Stimulated activated CD8-positive, alpha-beta memory T cell treated with anti-CD3 and anti-CD28 coated beads, Interleukin-15, amount 100 ng/mL, for 4 hours (primary cell): ENCODE results near the gene ILF3.

ENCODE experiments used
- DNase-seq, 2 donors: peaks; one replicate each; pipeline ENCODE4 v3.0.0-alpha.2; 2020; ENCODE audit warnings: low read depth in 2 of 2

ILF3 gene

GRCh38 chr19:10695401-10696398 lies 41.6 kb downstream of the ILF3 start:
- peak; percentile 67 to 69 for DNase-seq

- peak in 1 of 2 donors; percentile 54 for DNase-seq
These were observed 45.6 kb downstream of the ILF3 start for GRCh38 chr19:10699650-10700335.

- DNase-seq: no peak
These were observed 47.9 kb downstream of the ILF3 start for GRCh38 chr19:10701955-10702525.

GRCh38 chr19:10706990-10707389 lies 52.8 kb downstream of the ILF3 start:
- no peak for DNase-seq

GRCh38 chr19:10707440-10707839 lies 53.3 kb downstream of the ILF3 start:
- no peak for DNase-seq

- no peak for DNase-seq
These were observed 54.1 kb downstream of the ILF3 start for GRCh38 chr19:10708291-10708690.

GRCh38 chr19:10712045-10712444 lies 57.9 kb downstream of the ILF3 start:
- no peak for DNase-seq

GRCh38 chr19:10712754-10713153 lies 58.6 kb downstream of the ILF3 start:
- no peak for DNase-seq

GRCh38 chr19:10713317-10713716 lies 59.2 kb downstream of the ILF3 start:
- no peak for DNase-seq

- DNase-seq: no peak
These were observed 62.9 kb downstream of the ILF3 start for GRCh38 chr19:10717054-10717355.

- peak; percentile 92 to 93 for DNase-seq
These were observed 63.4 kb downstream of the ILF3 start, which contains the start of gene DNM2 for GRCh38 chr19:10717356-10718204. TSS of gene DNM2 (plus strand) at chr19:10718079. CDS start at chr19:10718243, 164 bp downstream.

- DNase-seq: peak in 1 of 2 donors; percentile 33
These were observed 64.4 kb downstream of the ILF3 start for GRCh38 chr19:10718205-10719196.

GRCh38 chr19:10719466-10719961 lies 65.4 kb downstream of the ILF3 start:
- no peak for DNase-seq

GRCh38 chr19:10720607-10721125 lies 66.5 kb downstream of the ILF3 start:
- no peak for DNase-seq

GRCh38 chr19:10723591-10723990 lies 69.4 kb downstream of the ILF3 start:
- no peak for DNase-seq

- DNase-seq: no peak
These were observed 70.5 kb downstream of the ILF3 start for GRCh38 chr19:10724573-10725071.

GRCh38 chr19:10725415-10725814 lies 71.3 kb downstream of the ILF3 start:
- no peak for DNase-seq

GRCh38 chr19:10726268-10726667 lies 72.1 kb downstream of the ILF3 start:
- no peak for DNase-seq

- DNase-seq: no peak
These were observed 73.6 kb downstream of the ILF3 start for GRCh38 chr19:10727685-10728201.
